ENCODE data around the gene DCTN3. TPM values are rescaled to one million over a fixed set of nuclear protein-coding genes. Genes with fewer than 3 reads are reported as not detected.
A peak's percentile ranks its signal among the peaks of the same experiment; 100 is the strongest.

The DCTN3 gene
- total and polyA plus RNA-seq, 9 of the 15 experiments (the other 6 are each of a cell fraction or from before 2014, with no cell fraction given) = 11.0 to 51.0 (median 41.9) TPM

DNA sequence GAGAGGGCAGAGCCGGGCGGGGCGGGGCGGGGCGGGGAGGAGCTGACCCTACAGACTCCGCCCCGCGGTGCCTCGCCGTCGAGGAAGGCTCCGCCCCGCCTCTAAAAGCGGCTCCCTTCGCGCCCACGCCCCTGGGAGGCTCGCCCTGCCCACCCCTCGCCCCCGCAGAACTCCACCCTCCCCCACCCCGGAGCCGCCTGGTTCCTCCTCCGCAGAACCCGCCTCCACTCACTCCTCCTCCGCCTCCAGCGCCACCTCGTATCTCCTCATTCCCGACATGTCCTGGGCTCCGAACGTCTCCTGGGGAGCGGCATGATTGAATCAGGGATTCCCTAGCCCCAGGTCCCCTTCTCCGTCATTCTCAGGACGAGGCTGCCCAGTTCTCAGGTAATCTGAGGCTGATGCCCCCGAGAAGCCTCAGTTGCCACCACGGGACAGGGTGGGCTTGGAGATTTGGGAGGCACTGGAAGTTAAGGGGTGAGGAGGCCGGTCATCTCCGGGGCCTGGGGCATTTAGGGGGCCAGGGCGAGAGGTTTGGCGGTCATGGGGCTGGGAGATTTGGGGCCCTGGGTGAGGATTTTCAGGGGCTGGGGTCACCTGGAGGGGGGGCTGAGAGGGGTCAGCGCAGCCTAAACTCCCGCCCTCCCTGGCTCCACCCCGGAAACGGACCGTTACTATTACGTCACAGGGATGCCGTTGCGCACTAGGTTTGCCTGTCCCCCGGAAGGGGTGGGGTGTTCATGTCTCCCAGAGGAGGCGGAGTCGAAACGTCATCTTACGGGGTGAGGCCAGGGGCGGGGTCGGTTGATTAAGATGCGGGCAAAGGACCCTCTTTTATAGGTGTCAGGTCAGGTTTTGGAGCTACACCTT, 45.3 kb upstream of the DCTN3 start (continued):
- TF ChIP-seq, protein P1, sequence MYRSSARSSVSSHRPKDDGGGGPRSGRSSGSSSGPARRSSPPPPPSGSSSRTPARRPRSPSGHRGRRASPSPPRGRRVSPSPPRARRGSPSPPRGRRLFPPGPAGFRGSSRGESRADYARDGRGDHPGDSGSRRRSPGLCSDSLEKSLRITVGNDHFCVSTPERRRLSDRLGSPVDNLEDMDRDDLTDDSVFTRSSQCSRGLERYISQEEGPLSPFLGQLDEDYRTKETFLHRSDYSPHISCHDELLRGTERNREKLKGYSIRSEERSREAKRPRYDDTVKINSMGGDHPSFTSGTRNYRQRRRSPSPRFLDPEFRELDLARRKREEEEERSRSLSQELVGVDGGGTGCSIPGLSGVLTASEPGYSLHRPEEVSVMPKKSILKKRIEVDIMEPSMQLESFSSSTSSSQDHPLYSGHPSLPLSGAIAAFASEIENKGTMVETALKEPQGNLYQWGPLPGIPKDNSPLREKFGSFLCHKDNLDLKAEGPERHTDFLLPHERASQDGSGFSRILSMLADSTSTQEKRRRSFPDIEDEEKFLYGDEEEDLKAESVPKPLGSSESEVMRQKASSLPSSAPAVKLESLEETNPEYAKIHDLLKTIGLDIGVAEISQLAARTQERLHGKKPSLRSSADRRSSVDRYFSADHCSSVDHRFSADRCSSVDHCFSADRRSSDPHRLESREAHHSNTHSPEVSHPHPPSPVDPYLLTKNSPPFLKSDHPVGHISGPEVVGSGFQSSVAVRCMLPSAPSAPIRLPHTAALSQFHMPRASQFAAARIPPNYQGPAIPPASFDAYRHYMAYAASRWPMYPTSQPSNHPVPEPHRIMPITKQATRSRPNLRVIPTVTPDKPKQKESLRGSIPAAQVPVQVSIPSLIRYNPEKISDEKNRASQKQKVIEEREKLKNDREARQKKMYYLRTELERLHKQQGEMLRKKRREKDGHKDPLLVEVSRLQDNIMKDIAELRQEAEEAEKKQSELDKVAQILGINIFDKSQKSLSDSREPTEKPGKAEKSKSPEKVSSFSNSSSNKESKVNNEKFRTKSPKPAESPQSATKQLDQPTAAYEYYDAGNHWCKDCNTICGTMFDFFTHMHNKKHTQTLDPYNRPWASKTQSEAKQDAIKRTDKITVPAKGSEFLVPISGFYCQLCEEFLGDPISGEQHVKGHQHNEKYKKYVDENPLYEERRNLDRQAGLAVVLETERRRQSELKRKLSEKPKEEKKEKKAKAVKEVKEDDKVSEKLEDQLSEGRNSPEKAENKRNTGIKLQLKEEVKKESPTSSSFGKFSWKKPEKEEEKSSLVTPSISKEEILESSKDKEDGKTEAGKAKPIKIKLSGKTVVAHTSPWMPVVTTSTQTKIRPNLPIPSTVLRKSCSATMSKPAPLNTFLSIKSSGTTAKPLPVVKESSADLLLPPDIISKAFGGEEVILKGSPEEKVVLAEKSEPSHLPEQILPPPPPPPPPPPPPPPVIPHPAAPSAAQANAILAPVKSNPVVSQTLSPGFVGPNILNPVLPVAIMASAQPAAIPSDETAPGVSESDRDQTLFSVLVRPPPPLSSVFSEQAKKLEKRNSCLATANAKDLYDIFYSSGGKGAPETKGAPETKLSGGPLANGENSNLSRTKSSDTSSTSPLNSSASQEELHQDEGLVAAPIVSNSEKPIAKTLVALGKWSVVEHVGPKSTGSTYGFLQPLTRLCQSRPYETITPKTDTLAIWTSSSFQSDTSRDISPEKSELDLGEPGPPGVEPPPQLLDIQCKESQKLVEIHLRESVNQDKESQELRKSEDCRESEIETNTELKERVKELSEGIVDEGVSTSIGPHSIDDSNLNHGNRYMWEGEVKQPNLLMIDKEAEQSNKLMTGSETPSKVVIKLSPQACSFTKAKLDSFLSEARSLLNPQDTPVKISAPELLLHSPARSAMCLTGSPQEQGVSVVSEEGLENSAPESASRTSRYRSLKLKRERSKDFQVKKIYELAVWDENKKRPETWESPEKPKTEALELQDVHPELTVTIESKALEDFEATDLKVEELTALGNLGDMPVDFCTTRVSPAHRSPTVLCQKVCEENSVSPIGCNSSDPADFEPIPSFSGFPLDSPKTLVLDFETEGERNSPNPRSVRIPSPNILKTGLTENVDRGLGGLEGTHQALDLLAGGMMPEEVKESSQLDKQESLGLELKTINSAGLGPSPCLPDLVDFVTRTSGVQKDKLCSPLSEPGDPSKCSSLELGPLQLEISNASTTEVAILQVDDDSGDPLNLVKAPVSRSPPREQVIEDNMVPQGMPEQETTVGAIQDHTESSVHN (IDR thresholded peaks at IDR 0.05; ENCODE audit: borderline replicate concordance in 1 of 2, low read depth in 1 of 2) = peak in 1 of 2 experiments; percentile 29; a peak in 1 of 4 replicates
- TF ChIP-seq NR2C2 (CRISPR knock-in tag; IDR thresholded peaks at IDR 0.05) = no peak
- TF ChIP-seq NR2C2 (tag; IDR thresholded peaks at IDR 0.05) = peak; percentile 89
- TF ChIP-seq HNRNPLL (IDR thresholded peaks at IDR 0.05; ENCODE audit: low read depth, low read length, poor library complexity, severe bottlenecking) = peak; percentile 58
- peak; percentile 72 for TF ChIP-seq SP1 (CRISPR knock-in tag; IDR thresholded peaks at IDR 0.05)
- peak; percentile 99 for TF ChIP-seq EGR1 (conservative IDR thresholded peaks at IDR 0.05)
- TF ChIP-seq TBP (optimal IDR thresholded peaks at IDR 0.05; ENCODE audit: low read depth, low read length) = peak; percentile 46
- TF ChIP-seq BRD4 (IDR thresholded peaks at IDR 0.05) = peak; percentile 42; the same call in 1 of the 2 replicates
- 0 out of 2 replicates have a peak, but pooled peaks have one; percentile 24 for TF ChIP-seq RFX5 (IDR thresholded peaks at IDR 0.05; ENCODE audit: low read depth, low read length)
- TF ChIP-seq RNF2 (IDR thresholded peaks at IDR 0.05) = peak; percentile 57; the same call in 1 of the 2 replicates
- peak; percentile 84 for TF ChIP-seq KDM5B (IDR thresholded peaks at IDR 0.05; ENCODE audit: insufficient replicate concordance, low read depth, low read length)
- TF ChIP-seq MEF2D (tag; conservative IDR thresholded peaks at IDR 0.05; ENCODE audit: low read depth) = no peak
- TF ChIP-seq ZZZ3 (IDR thresholded peaks at IDR 0.05) = peak; percentile 59; the same call in 1 of the 2 replicates
- peak; percentile 52; the same call in 1 of the 2 replicates for TF ChIP-seq SMARCA4 (IDR thresholded peaks at IDR 0.05)
- TF ChIP-seq NFRKB (IDR thresholded peaks at IDR 0.05; ENCODE audit: low read depth) = peak; percentile 84; the same call in 1 of the 2 replicates
- TF ChIP-seq TEAD4 (IDR thresholded peaks at IDR 0.05; ENCODE audit: low read length) = peak; percentile 75
- no peak for TF ChIP-seq TEAD4 (CRISPR knock-in tag; IDR thresholded peaks at IDR 0.05; ENCODE audit: borderline replicate concordance)
- TF ChIP-seq CTBP1 (IDR thresholded peaks at IDR 0.05; ENCODE audit: borderline replicate concordance) = peak; percentile 21; the same call in 1 of the 2 replicates
- TF ChIP-seq TAF9B (IDR thresholded peaks at IDR 0.05; ENCODE audit: partially characterized antibody) = peak; percentile 89
- TF ChIP-seq ETV1 (tag; conservative IDR thresholded peaks at IDR 0.05; ENCODE audit: low read depth) = peak; percentile 57; the same call in 1 of the 2 replicates
- peak; percentile 61 for TF ChIP-seq HDAC3 (IDR thresholded peaks at IDR 0.05; ENCODE audit: borderline replicate concordance, partially characterized antibody)
- TF ChIP-seq HDAC2 (IDR thresholded peaks at IDR 0.05) = 0 out of 2 replicates have a peak, but pooled peaks have one; percentile 30

All from K562 (cell line).